Measurements from ENCODE around the gene SERPINB7. TPM values are rescaled to one million over a fixed set of nuclear protein-coding genes. Genes with fewer than 3 reads are reported as not detected.

Gene SERPINB7
- total and polyA plus RNA-seq, 2 of the 8 experiments (the other 6 are each of a cell fraction or from before 2014, with no cell fraction given): not detected

GRCh38 chr18:63753676-63754075 lies 21.5 kb upstream of the SERPINB7 start (continued):
- TF ChIP-seq CHD7 (IDR thresholded peaks at IDR 0.05; ENCODE audit: insufficient replicate concordance, low read length): no peak
- TF ChIP-seq FOSL1 (IDR thresholded peaks at IDR 0.05; ENCODE audit: insufficient read depth, low read depth, low read length): no peak
- TF ChIP-seq SIRT6 (IDR thresholded peaks at IDR 0.05; ENCODE audit: low read length): no peak
- no peak for TF ChIP-seq POU5F1 (IDR thresholded peaks at IDR 0.05; ENCODE audit: low read depth, low read length)
- no peak for TF ChIP-seq RXRA (IDR thresholded peaks at IDR 0.05; ENCODE audit: insufficient read depth, low read depth, low read length)
- TF ChIP-seq EZH2 (IDR thresholded peaks at IDR 0.05; ENCODE audit: low read depth, low read length, severe bottlenecking): no peak

Data from H1 (cell line).